GM18867 (cell line): ENCODE results near the gene TUT1.
A peak's percentile ranks its signal among the peaks of the same experiment; 100 is the strongest.
"Not testable (repeated sequence)": the region's sequence is repeated elsewhere in the genome, so short reads cannot be mapped to it uniquely, and the experiment has no call there.

ENCODE experiments used
- ATAC-seq: cut with Tn5 transposase; IDR thresholded peaks from one replicate; pipeline ENCODE4 v1.9.1; 2021; ENCODE audit warnings: mild to moderate bottlenecking, moderate library complexity; ENCODE audit not compliant: unreplicated experiment

TUT1 gene

GRCh38 chr11:62580959-62581715 is 10.2 kb downstream of the TUT1 start:
- no peak for ATAC-seq

GRCh38 chr11:62579252-62579651 is 12.1 kb downstream of the TUT1 start:
- no peak for ATAC-seq

GRCh38 chr11:62578541-62578940 is 12.8 kb downstream of the TUT1 start:
- ATAC-seq: no peak

- ATAC-seq: no peak
These were observed 14.1 kb downstream of the TUT1 start for GRCh38 chr11:62577046-62577714.

GRCh38 chr11:62575837-62576236 is 15.5 kb downstream of the TUT1 start:
- ATAC-seq: no peak

GRCh38 chr11:62575156-62575555 is 16.2 kb downstream of the TUT1 start:
- ATAC-seq: no peak

- ATAC-seq: peak; percentile 15
These were observed 16.8 kb downstream of the TUT1 start for GRCh38 chr11:62574363-62575071.

- ATAC-seq: peak; percentile 82
These were observed 17.5 kb downstream of the TUT1 start, which contains the start of gene EEF1G for GRCh38 chr11:62573592-62574362. EEF1G (minus strand) TSS chr11:62573891; CDS start chr11:62573842, 49 bp downstream.

GRCh38 chr11:62573006-62573591 is 18.2 kb downstream of the TUT1 start:
- no peak for ATAC-seq

- ATAC-seq: no peak
These were observed 18.9 kb downstream of the TUT1 start for GRCh38 chr11:62572431-62572830.

- ATAC-seq: not testable (repeated sequence)
These were observed 19.8 kb downstream of the TUT1 start for GRCh38 chr11:62571493-62571892.

GRCh38 chr11:62570903-62571302 is 20.4 kb downstream of the TUT1 start:
- not testable (repeated sequence) for ATAC-seq

- ATAC-seq: no peak
These were observed 21.7 kb downstream of the TUT1 start for GRCh38 chr11:62569611-62570010.

- no peak for ATAC-seq
These were observed 24.2 kb downstream of the TUT1 start for GRCh38 chr11:62567018-62567633.

GRCh38 chr11:62566247-62566646 is 25.1 kb downstream of the TUT1 start:
- ATAC-seq: no peak

- no peak for ATAC-seq
These were observed 26.1 kb downstream of the TUT1 start for GRCh38 chr11:62565100-62565802.

- not testable (repeated sequence) for ATAC-seq
These were observed 29.6 kb downstream of the TUT1 start for GRCh38 chr11:62561677-62562230.

GRCh38 chr11:62560566-62561103 is 30.7 kb downstream of the TUT1 start:
- ATAC-seq: no peak

GRCh38 chr11:62559626-62560025 is 31.7 kb downstream of the TUT1 start:
- not testable (repeated sequence) for ATAC-seq
